ENCODE results near the gene CLEC7A. TPM values are rescaled to one million over a fixed set of nuclear protein-coding genes. Genes with fewer than 3 reads are reported as not detected.

Gene CLEC7A
- total RNA-seq, 1 donor = 0.36 TPM

- H3K4me3 ChIP-seq (ENCODE audit: insufficient read depth, low read length) = no peak overlapping the region
- peaks cover 7% of the 10 kb centered on the region for H3K27me3 ChIP-seq (ENCODE audit: insufficient read depth, low read length)
- no peak overlapping the region for H3K27ac ChIP-seq (ENCODE audit: low read depth, low read length)
- H3K9me3 ChIP-seq (ENCODE audit: low read depth, low read length) = no peaks in the 10 kb centered on the region
- no peak overlapping the region for H3K4me2 ChIP-seq (ENCODE audit: insufficient read depth, low read length)
- no peaks in the 10 kb centered on the region for H4K20me1 ChIP-seq (ENCODE audit: insufficient read depth, low read length)
- no peak overlapping the region for H2AFZ ChIP-seq (ENCODE audit: low read length)
- no peak for DNase-seq (ENCODE audit: insufficient read length, low spot score, missing footprints)
- H3K36me3 ChIP-seq (ENCODE audit: insufficient read depth, low read length) = no peaks in the 10 kb centered on the region
- peaks cover 3% of the 10 kb centered on the region for H3K4me1 ChIP-seq (ENCODE audit: insufficient read depth, low read length)
- no peaks in the 10 kb centered on the region for H3K79me2 ChIP-seq (ENCODE audit: insufficient read depth, low read length)
- TF ChIP-seq CTCF (IDR thresholded peaks at IDR 0.05; ENCODE audit: extremely low read depth, low read depth, low read length) = no peak
These were observed 45.1 kb upstream of the CLEC7A start for GRCh38 chr12:10174986-10175614.

GRCh38 chr12:10171973-10172728 lies 42.2 kb upstream of the CLEC7A start, which contains the start of gene OLR1:
Gene OLR1 (minus strand): TSS chr12:10172132. CDS start chr12:10172077, 55 bp downstream.
- no peaks in the 10 kb centered on the region for H4K20me1 ChIP-seq (ENCODE audit: insufficient read depth, low read length)
- peaks cover 4% of the 10 kb centered on the region for H3K27me3 ChIP-seq (ENCODE audit: insufficient read depth, low read length)
- H3K36me3 ChIP-seq (ENCODE audit: insufficient read depth, low read length) = no peaks in the 10 kb centered on the region
- no peaks in the 10 kb centered on the region for H3K79me2 ChIP-seq (ENCODE audit: insufficient read depth, low read length)
- H3K4me2 ChIP-seq (ENCODE audit: insufficient read depth, low read length) = no peak within 1 kb of the TSS
- no peak within 1 kb of the TSS for H3K4me3 ChIP-seq (ENCODE audit: insufficient read depth, low read length)
- H2AFZ ChIP-seq (ENCODE audit: low read length) = no peak within 1 kb of the TSS
- H3K4me1 ChIP-seq (ENCODE audit: insufficient read depth, low read length) = no peaks in the 10 kb centered on the region
- no peak for DNase-seq (ENCODE audit: insufficient read length, low spot score, missing footprints)
- TF ChIP-seq CTCF (IDR thresholded peaks at IDR 0.05; ENCODE audit: extremely low read depth, low read depth, low read length) = no peak
- H3K27ac ChIP-seq (ENCODE audit: low read depth, low read length) = no peak within 1 kb of the TSS
- H3K9me3 ChIP-seq (ENCODE audit: low read depth, low read length) = no peaks in the 10 kb centered on the region

GRCh38 chr12:10170216-10170615 lies 40.2 kb upstream of the CLEC7A start:
- Histone ChIP-seq H3K4me3 (ENCODE audit: insufficient read depth, low read length) (no peak overlapping the region), H3K36me3 (ENCODE audit: insufficient read depth, low read length) (no peaks in the 10 kb centered on the region), H3K4me2 (ENCODE audit: insufficient read depth, low read length) (no peak overlapping the region), H2AFZ (ENCODE audit: low read length) (no peak overlapping the region), H3K27ac (ENCODE audit: low read depth, low read length) (no peak overlapping the region), H3K27me3 (ENCODE audit: insufficient read depth, low read length) (peaks cover 4% of the 10 kb centered on the region), H3K4me1 (ENCODE audit: insufficient read depth, low read length) (no peaks in the 10 kb centered on the region), H3K79me2 (ENCODE audit: insufficient read depth, low read length) (no peaks in the 10 kb centered on the region), H3K9me3 (ENCODE audit: low read depth, low read length) (no peaks in the 10 kb centered on the region), H4K20me1 (ENCODE audit: insufficient read depth, low read length) (no peaks in the 10 kb centered on the region)
- TF ChIP-seq CTCF (IDR thresholded peaks at IDR 0.05; ENCODE audit: extremely low read depth, low read depth, low read length) = no peak
- no peak for DNase-seq (ENCODE audit: insufficient read length, low spot score, missing footprints)

- Histone ChIP-seq H3K4me3 (ENCODE audit: insufficient read depth, low read length) (no peak overlapping the region), H3K4me2 (ENCODE audit: insufficient read depth, low read length) (no peak overlapping the region), H4K20me1 (ENCODE audit: insufficient read depth, low read length) (no peaks in the 10 kb centered on the region), H3K4me1 (ENCODE audit: insufficient read depth, low read length) (no peaks in the 10 kb centered on the region), H2AFZ (ENCODE audit: low read length) (no peak overlapping the region), H3K36me3 (ENCODE audit: insufficient read depth, low read length) (no peaks in the 10 kb centered on the region), H3K79me2 (ENCODE audit: insufficient read depth, low read length) (no peaks in the 10 kb centered on the region), H3K9me3 (ENCODE audit: low read depth, low read length) (no peaks in the 10 kb centered on the region), H3K27me3 (ENCODE audit: insufficient read depth, low read length) (peaks cover 4% of the 10 kb centered on the region), H3K27ac (ENCODE audit: low read depth, low read length) (no peak overlapping the region)
- DNase-seq (ENCODE audit: insufficient read length, low spot score, missing footprints) = no peak
- TF ChIP-seq CTCF (IDR thresholded peaks at IDR 0.05; ENCODE audit: extremely low read depth, low read depth, low read length) = no peak
These were observed 39.1 kb upstream of the CLEC7A start for GRCh38 chr12:10169104-10169503.
